Chondrocyte (in vitro differentiated cells): ENCODE measurements around the gene KRTAP1-5. TPM values are rescaled to one million over a fixed set of nuclear protein-coding genes. Genes with fewer than 3 reads are reported as not detected.

ENCODE experiments used
- DNase-seq: peaks from one replicate; pipeline ENCODE4 v3.0.0; 2021; ENCODE audit warnings: mixed read lengths, low spot score
- H3K27ac Mint-ChIP-seq: one replicate; pipeline ENCODE4 v1.8.0; 2021; ENCODE audit warnings: mild to moderate bottlenecking, moderate library complexity, mixed read lengths; ENCODE audit not compliant: unreplicated experiment
- H3K27me3 Mint-ChIP-seq: 2 replicates; pipeline ENCODE4 v1.8.0; 2021; ENCODE audit warnings: low read depth, mixed read lengths
- H3K36me3 Mint-ChIP-seq: 2 replicates; pipeline ENCODE4 v1.8.0; 2021; ENCODE audit warnings: low read depth, mixed read lengths
- H3K4me1 Mint-ChIP-seq: 2 replicates; pipeline ENCODE4 v1.8.0; 2021; ENCODE audit warnings: low read depth, mild to moderate bottlenecking, mixed read lengths
- H3K4me3 Mint-ChIP-seq: one replicate; pipeline ENCODE4 v1.8.0; 2021; ENCODE audit warnings: mild to moderate bottlenecking, moderate library complexity, mixed read lengths; ENCODE audit not compliant: unreplicated experiment
- H3K9me3 Mint-ChIP-seq: 2 replicates; pipeline ENCODE4 v1.8.0; 2021; ENCODE audit warnings: low read depth, mixed read lengths
- total RNA-seq: library from RNA; stranded (reverse); gene quantifications from 3 replicates; pipeline ENCODE4 v1.2.1, GENCODE V29; 2021
- TF ChIP-seq, protein P1 (sequence below): fragments of 200-600 bp; sonication (generic); IDR thresholded peaks from 2 replicates; pipeline ENCODE4 v1.5.0; 2021; ENCODE audit warnings: antibody characterized with exemption, mild to moderate bottlenecking, moderate library complexity

Gene KRTAP1-5
- total RNA-seq, 1 donor from 2014 or later, result not detected

DNA sequence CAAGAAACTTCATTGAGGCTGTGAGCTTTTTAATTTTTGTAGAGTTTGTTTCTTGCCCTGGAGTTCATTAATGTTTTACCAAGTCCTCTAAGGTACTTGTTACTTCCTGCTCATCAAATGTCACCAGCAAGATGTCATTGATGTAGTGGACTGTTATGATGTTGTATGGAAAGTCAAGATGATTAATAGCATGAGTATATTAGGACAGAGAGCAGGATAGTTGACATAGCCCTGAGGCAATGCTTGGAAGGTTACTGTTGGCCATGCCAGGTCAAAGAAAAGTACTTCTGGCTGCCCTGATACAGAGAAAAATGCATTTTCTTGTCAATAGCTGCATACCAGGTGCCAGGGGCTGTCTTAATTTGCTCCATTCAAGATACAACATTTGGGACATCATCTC is 6.7 kb downstream of the KRTAP1-5 start:
- DNase-seq, result no peak
- H3K27ac Mint-ChIP-seq, result no peak overlapping the region
- peaks cover 3% of the 10 kb centered on the region for H3K4me1 Mint-ChIP-seq
- H3K9me3 Mint-ChIP-seq, result peaks cover 5% of the 10 kb centered on the region
- H3K27me3 Mint-ChIP-seq, result no peaks in the 10 kb centered on the region
- TF ChIP-seq, protein P1, sequence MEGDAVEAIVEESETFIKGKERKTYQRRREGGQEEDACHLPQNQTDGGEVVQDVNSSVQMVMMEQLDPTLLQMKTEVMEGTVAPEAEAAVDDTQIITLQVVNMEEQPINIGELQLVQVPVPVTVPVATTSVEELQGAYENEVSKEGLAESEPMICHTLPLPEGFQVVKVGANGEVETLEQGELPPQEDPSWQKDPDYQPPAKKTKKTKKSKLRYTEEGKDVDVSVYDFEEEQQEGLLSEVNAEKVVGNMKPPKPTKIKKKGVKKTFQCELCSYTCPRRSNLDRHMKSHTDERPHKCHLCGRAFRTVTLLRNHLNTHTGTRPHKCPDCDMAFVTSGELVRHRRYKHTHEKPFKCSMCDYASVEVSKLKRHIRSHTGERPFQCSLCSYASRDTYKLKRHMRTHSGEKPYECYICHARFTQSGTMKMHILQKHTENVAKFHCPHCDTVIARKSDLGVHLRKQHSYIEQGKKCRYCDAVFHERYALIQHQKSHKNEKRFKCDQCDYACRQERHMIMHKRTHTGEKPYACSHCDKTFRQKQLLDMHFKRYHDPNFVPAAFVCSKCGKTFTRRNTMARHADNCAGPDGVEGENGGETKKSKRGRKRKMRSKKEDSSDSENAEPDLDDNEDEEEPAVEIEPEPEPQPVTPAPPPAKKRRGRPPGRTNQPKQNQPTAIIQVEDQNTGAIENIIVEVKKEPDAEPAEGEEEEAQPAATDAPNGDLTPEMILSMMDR, result no peak
- no peaks in the 10 kb centered on the region for H3K36me3 Mint-ChIP-seq
- H3K4me3 Mint-ChIP-seq, result no peak overlapping the region

DNA sequence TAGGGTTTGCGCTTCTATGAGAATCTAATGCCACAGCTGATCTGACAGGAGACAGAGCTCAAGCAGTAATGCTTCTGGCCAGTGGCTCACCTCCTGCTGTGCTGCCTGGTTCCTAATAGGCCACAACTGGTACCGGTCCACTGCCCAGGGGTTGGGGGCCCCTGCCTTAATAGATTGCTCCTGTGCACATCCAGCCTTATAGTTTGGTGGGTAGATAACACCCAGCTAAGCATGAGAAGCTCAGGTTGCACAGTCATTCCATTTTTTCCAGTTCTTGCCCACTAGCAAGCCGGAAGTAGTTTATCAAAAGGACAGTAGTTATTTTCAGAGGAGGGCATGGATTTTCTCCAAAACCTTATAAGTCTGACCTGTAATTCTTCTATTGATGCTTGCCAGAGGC is 7.6 kb downstream of the KRTAP1-5 start:
- H3K9me3 Mint-ChIP-seq, result peaks cover 5% of the 10 kb centered on the region
- H3K4me3 Mint-ChIP-seq, result no peak overlapping the region
- H3K27ac Mint-ChIP-seq, result no peak overlapping the region

DNA sequence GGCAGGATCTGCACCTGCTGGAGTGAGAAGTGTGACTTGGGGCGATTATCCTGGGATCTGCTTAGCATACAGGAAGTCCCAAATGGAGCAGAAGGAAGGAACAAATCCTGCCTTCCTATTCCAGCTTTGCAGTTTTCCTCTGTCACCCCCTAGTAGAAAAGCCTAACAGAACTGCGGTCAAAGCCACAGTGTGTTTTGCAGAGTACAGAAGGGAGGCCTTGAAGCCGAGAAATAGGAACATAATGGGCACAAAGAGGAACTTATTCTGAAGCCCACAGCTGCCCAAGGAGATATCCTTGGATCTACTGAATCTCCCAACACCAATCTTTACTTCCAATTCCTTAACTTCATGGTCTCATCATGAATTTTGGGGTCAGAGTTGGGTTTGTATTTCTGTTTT is 8.5 kb downstream of the KRTAP1-5 start:
- TF ChIP-seq, protein P1, result no peak
- Mint-ChIP-seq H3K4me3 (no peak overlapping the region), H3K4me1 (peaks cover 2% of the 10 kb centered on the region), H3K36me3 (no peaks in the 10 kb centered on the region), H3K9me3 (peaks cover 5% of the 10 kb centered on the region), H3K27ac (no peak overlapping the region), H3K27me3 (no peaks in the 10 kb centered on the region)
- no peak for DNase-seq

More for the DNA sequence above, 7.6 kb downstream of the KRTAP1-5 start:
- no peaks in the 10 kb centered on the region for H3K36me3 Mint-ChIP-seq
- H3K4me1 Mint-ChIP-seq, result no peaks in the 10 kb centered on the region
- TF ChIP-seq, protein P1, result no peak
- H3K27me3 Mint-ChIP-seq, result no peaks in the 10 kb centered on the region
- DNase-seq, result no peak

DNA sequence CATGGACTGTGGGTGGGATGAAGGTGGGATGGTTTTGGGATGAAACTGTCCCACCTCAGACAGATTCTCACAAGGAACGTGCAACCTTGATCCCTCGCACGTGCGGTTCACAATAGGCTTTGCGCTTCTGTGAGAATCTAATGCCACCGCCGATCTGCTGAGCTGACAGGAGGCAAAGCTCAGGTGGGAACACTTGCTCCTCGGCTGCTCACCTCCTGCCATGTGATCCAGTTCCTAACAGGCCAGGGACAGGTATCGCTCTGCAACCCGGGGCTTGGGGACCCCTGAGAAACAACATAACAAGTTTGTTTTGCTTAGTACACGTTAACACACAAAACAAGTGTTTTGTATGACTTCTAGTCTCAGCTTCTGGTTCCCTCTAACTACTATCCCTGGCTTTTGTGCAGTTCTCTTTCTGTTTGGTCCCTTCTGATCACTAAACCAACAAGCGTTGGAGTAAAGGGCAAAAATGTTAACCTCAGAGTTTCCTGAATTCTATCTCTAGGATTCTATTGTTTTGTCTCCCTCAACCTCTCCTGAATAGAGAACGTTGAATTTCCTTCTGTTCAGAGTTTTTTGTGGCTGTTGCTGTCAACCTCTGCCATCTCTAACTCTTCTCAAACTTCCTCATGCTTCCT is 10.3 kb downstream of the KRTAP1-5 start:
- Mint-ChIP-seq H3K36me3 (no peaks in the 10 kb centered on the region), H3K4me1 (peaks cover 4% of the 10 kb centered on the region), H3K9me3 (peaks cover 5% of the 10 kb centered on the region), H3K27me3 (no peaks in the 10 kb centered on the region), H3K4me3 (no peak overlapping the region), H3K27ac (no peak overlapping the region)
- TF ChIP-seq, protein P1, result no peak
- no peak for DNase-seq

DNA sequence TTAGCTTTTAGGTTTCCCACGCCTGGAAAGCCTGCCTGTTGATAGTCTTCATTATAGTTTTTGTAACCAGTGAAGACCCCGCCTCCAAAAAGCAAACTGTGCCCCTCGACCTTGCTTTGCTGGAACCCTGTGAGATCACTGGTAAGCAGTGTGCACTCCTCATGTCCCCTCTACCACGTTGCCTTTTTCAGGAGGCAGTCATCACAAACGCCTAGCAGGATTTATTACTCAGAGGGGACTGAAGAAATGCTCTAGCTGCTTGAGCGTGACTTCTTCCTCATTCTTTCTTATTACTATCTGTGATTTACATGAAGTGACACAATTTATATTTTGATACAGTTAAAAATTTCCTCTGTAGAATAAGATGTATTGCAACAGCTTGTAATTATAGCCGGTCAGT is 11.6 kb downstream of the KRTAP1-5 start:
- DNase-seq, result no peak
- H3K36me3 Mint-ChIP-seq, result no peaks in the 10 kb centered on the region
- no peak overlapping the region for H3K27ac Mint-ChIP-seq
- TF ChIP-seq, protein P1, result no peak
- H3K4me1 Mint-ChIP-seq, result peaks cover 4% of the 10 kb centered on the region
- no peaks in the 10 kb centered on the region for H3K9me3 Mint-ChIP-seq
- H3K4me3 Mint-ChIP-seq, result no peak overlapping the region
- H3K27me3 Mint-ChIP-seq, result no peaks in the 10 kb centered on the region
